Ammon's horn (tissue), 1 donor: ENCODE results near the gene ZNF280A.
"Not testable (repeated sequence)": the region's sequence is repeated elsewhere in the genome, so short reads cannot be mapped to it uniquely, and the experiment has no call there.

Source experiments
- DNase-seq: peaks from one replicate; pipeline ENCODE4 v3.0.0-alpha.2; 2016; ENCODE audit warnings: low spot score

The ZNF280A gene

GRCh38 chr22:22512951-22513350, 7.1 kb downstream of the ZNF280A start:
- no peak for DNase-seq

- not testable (repeated sequence) for DNase-seq
Observed at GRCh38 chr22:22510833-22511232, 9.2 kb downstream of the ZNF280A start.

- not testable (repeated sequence) for DNase-seq
Observed at GRCh38 chr22:22509912-22510311, 10.2 kb downstream of the ZNF280A start.

- DNase-seq = peak; percentile 75
Observed at GRCh38 chr22:22508274-22509176, 11.5 kb downstream of the ZNF280A start, which contains the start of gene ZNF280B. ZNF280B (minus strand) TSS chr22:22508742; CDS start chr22:22489398, 19,344 bp downstream.

GRCh38 chr22:22507743-22508273, 12.3 kb downstream of the ZNF280A start:
- DNase-seq = no peak

- no peak for DNase-seq
Observed at GRCh38 chr22:22506736-22507135, 13.3 kb downstream of the ZNF280A start.

GRCh38 chr22:22498267-22498666, 21.8 kb downstream of the ZNF280A start:
- DNase-seq = no peak

- DNase-seq = not testable (repeated sequence)
Observed at GRCh38 chr22:22491589-22491988, 28.5 kb downstream of the ZNF280A start.

GRCh38 chr22:22488736-22489135, 31.3 kb downstream of the ZNF280A start:
- DNase-seq = no peak

- DNase-seq = no peak
Observed at GRCh38 chr22:22487869-22488597, 32.0 kb downstream of the ZNF280A start.

- no peak for DNase-seq
Observed at GRCh38 chr22:22487059-22487458, 33.0 kb downstream of the ZNF280A start.

GRCh38 chr22:22486132-22486899, 33.8 kb downstream of the ZNF280A start:
- DNase-seq = no peak

- DNase-seq = no peak
Observed at GRCh38 chr22:22485524-22485923, 34.5 kb downstream of the ZNF280A start.

- DNase-seq = no peak
Observed at GRCh38 chr22:22484023-22484422, 36.0 kb downstream of the ZNF280A start.

- DNase-seq = no peak
Observed at GRCh38 chr22:22480940-22481339, 39.1 kb downstream of the ZNF280A start.

GRCh38 chr22:22479999-22480532, 40.0 kb downstream of the ZNF280A start:
- DNase-seq = no peak

GRCh38 chr22:22479116-22479515, 41.0 kb downstream of the ZNF280A start:
- no peak for DNase-seq

GRCh38 chr22:22478470-22478869, 41.6 kb downstream of the ZNF280A start:
- no peak for DNase-seq

- no peak for DNase-seq
Observed at GRCh38 chr22:22474733-22475132, 45.3 kb downstream of the ZNF280A start.

GRCh38 chr22:22471104-22471503, 49.0 kb downstream of the ZNF280A start:
- not testable (repeated sequence) for DNase-seq

GRCh38 chr22:22469527-22469926, 50.5 kb downstream of the ZNF280A start:
- no peak for DNase-seq
